HEK293 (cell line): ENCODE data around the gene SULT4A1.

Experiments
- GFI1B ChIP-seq: fragments of 450-650 bp; formaldehyde crosslinking; IDR thresholded peaks from 2 replicates; pipeline ENCODE4 v1.5.1; 2016; ENCODE audit warnings: missing biosample characterization, missing genetic modification characterization
- GLIS1 ChIP-seq: fragments of 450-650 bp; formaldehyde crosslinking; IDR thresholded peaks from 2 replicates; pipeline ENCODE4 v1.5.1; 2016; ENCODE audit warnings: missing biosample characterization, missing genetic modification characterization
- GLIS2 ChIP-seq: fragments of 450-650 bp; formaldehyde crosslinking; IDR thresholded peaks from 2 replicates; pipeline ENCODE4 v1.5.1; 2016; ENCODE audit warnings: missing biosample characterization, missing genetic modification characterization
- KLF10 ChIP-seq: fragments of 450-650 bp; IDR thresholded peaks from 2 replicates; pipeline ENCODE4 v1.5.1; 2018; ENCODE audit warnings: missing biosample characterization, mild to moderate bottlenecking, missing genetic modification characterization
- PRDM1 ChIP-seq: fragments of 450-650 bp; formaldehyde crosslinking; IDR thresholded peaks from 2 replicates; pipeline ENCODE4; 2016; ENCODE audit warnings: missing biosample characterization, missing genetic modification characterization
- SETDB1 ChIP-seq: IDR thresholded peaks from one replicate; pipeline ENCODE4 v1.6.1; 2017; ENCODE audit warnings: mild to moderate bottlenecking, low read length, moderate library complexity, mixed read lengths; ENCODE audit not compliant: insufficient read length
- ZNF112 ChIP-seq: fragments of 450-650 bp; formaldehyde crosslinking; IDR thresholded peaks from 2 replicates; pipeline ENCODE4 v1.5.0; 2017; ENCODE audit warnings: missing biosample characterization, missing genetic modification characterization
- ZNF175 ChIP-seq: fragments of 450-650 bp; formaldehyde crosslinking; IDR thresholded peaks from 2 replicates; pipeline ENCODE4 v1.5.1; 2016; ENCODE audit warnings: missing biosample characterization, missing genetic modification characterization
- ZNF426 ChIP-seq: fragments of 450-650 bp; formaldehyde crosslinking; IDR thresholded peaks from 2 replicates; pipeline ENCODE4 v1.5.1; 2017; ENCODE audit warnings: missing biosample characterization, missing genetic modification characterization, mild to moderate bottlenecking, inconsistent platforms, moderate library complexity
- ZNF623 ChIP-seq: fragments of 450-650 bp; formaldehyde crosslinking; IDR thresholded peaks from 2 replicates; pipeline ENCODE4 v1.5.1; 2016; ENCODE audit warnings: missing biosample characterization, missing genetic modification characterization
- ZNF670 ChIP-seq: fragments of 450-650 bp; formaldehyde crosslinking; IDR thresholded peaks from 2 replicates; pipeline ENCODE4 v1.5.1; 2016; ENCODE audit warnings: missing biosample characterization, missing genetic modification characterization, low read depth
- ZNF701 ChIP-seq: fragments of 450-650 bp; formaldehyde crosslinking; IDR thresholded peaks from 2 replicates; pipeline ENCODE4 v1.5.1; 2016; ENCODE audit warnings: missing biosample characterization, missing genetic modification characterization
- ZNF707 ChIP-seq: fragments of 450-650 bp; formaldehyde crosslinking; IDR thresholded peaks from 2 replicates; pipeline ENCODE4 v1.5.1; 2016; ENCODE audit warnings: missing biosample characterization, missing genetic modification characterization
- TF ChIP-seq, protein P1 (sequence below): fragments of 450-650 bp; formaldehyde crosslinking; IDR thresholded peaks from 2 replicates; pipeline ENCODE4 v1.5.1; 2016; ENCODE audit warnings: missing biosample characterization, missing genetic modification characterization
- TF ChIP-seq, protein P2 (sequence below): fragments of 450-650 bp; formaldehyde crosslinking; IDR thresholded peaks from 2 replicates; pipeline ENCODE4 v1.5.1; 2016; ENCODE audit warnings: missing biosample characterization, missing genetic modification characterization
- TF ChIP-seq, protein P3 (sequence below): fragments of 450-650 bp; formaldehyde crosslinking; IDR thresholded peaks from 2 replicates; pipeline ENCODE4 v1.5.1; 2017; ENCODE audit warnings: missing biosample characterization, missing genetic modification characterization
- TF ChIP-seq, protein P4 (sequence below): fragments of 450-650 bp; formaldehyde crosslinking; IDR thresholded peaks from 2 replicates; pipeline ENCODE4 v1.5.1; 2016; ENCODE audit warnings: missing biosample characterization, missing genetic modification characterization
- TF ChIP-seq, protein P5 (sequence below): fragments of 450-650 bp; formaldehyde crosslinking; IDR thresholded peaks from 2 replicates; pipeline ENCODE4 v1.5.1; 2016; ENCODE audit warnings: missing biosample characterization, missing genetic modification characterization
- TF ChIP-seq, protein P6 (sequence below): fragments of 450-650 bp; formaldehyde crosslinking; IDR thresholded peaks from 2 replicates; pipeline ENCODE4 v1.5.1; 2016; ENCODE audit warnings: missing biosample characterization, missing genetic modification characterization
- TF ChIP-seq, protein P7 (sequence below): fragments of 450-650 bp; formaldehyde crosslinking; IDR thresholded peaks from 2 replicates; pipeline ENCODE4 v1.5.1; 2016; ENCODE audit warnings: missing biosample characterization, missing genetic modification characterization
- TF ChIP-seq, protein P8 (sequence below): fragments of 450-650 bp; formaldehyde crosslinking; IDR thresholded peaks from 2 replicates; pipeline ENCODE4 v1.5.1; 2016; ENCODE audit warnings: missing biosample characterization, missing genetic modification characterization, borderline replicate concordance

Gene SULT4A1

DNA sequence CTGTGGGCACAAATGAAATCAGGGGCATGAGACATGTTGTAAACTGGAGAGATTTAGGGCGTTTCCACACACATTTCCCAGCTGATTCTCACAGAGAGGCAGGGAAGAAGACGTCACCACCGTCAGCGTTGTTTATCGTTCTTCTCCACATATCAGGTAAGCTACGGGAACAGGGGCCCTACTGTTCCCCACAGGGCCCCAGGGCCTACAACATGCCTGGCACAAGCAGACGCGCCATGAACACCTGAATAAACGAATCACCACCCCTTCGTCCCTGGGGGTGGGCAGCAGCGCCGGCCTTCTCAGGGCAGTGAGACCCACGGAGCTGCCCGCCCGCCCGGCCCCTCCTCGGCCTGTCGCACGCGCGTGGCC lies 50.5 kb downstream of the SULT4A1 start (continued):
- TF ChIP-seq, protein P1, sequence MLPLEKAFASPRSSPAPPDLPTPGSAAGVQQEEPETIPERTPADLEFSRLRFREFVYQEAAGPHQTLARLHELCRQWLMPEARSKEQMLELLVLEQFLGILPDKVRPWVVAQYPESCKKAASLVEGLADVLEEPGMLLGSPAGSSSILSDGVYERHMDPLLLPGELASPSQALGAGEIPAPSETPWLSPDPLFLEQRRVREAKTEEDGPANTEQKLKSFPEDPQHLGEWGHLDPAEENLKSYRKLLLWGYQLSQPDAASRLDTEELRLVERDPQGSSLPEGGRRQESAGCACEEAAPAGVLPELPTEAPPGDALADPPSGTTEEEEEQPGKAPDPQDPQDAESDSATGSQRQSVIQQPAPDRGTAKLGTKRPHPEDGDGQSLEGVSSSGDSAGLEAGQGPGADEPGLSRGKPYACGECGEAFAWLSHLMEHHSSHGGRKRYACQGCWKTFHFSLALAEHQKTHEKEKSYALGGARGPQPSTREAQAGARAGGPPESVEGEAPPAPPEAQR (tag by site-specific recombination), result no peak
- 0 out of 2 replicates have a peak, but pooled peaks have one; percentile 30 for TF ChIP-seq GLIS1
- TF ChIP-seq, protein P2, sequence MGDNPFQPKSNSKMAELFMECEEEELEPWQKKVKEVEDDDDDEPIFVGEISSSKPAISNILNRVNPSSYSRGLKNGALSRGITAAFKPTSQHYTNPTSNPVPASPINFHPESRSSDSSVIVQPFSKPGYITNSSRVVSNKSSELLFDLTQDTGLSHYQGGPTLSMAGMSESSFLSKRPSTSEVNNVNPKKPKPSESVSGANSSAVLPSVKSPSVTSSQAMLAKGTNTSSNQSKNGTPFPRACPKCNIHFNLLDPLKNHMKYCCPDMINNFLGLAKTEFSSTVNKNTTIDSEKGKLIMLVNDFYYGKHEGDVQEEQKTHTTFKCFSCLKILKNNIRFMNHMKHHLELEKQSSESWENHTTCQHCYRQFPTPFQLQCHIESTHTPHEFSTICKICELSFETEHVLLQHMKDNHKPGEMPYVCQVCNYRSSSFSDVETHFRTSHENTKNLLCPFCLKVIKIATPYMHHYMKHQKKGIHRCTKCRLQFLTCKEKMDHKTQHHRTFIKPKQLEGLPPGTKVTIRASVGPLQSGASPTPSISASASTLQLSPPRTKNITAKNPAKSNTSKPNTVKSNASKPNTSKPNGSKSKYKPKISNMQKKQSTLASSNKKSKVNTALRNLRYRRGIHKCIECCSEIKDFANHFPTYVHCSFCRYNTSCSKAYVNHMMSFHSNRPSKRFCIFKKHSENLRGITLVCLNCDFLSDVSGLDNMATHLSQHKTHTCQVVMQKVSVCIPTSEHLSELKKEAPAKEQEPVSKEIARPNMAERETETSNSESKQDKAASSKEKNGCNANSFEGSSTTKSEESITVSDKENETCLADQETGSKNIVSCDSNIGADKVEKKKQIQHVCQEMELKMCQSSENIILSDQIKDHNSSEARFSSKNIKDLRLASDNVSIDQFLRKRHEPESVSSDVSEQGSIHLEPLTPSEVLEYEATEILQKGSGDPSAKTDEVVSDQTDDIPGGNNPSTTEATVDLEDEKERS, result no peak
- no peak for TF ChIP-seq ZNF426
- no peak for TF ChIP-seq ZNF623
- TF ChIP-seq, protein P3, sequence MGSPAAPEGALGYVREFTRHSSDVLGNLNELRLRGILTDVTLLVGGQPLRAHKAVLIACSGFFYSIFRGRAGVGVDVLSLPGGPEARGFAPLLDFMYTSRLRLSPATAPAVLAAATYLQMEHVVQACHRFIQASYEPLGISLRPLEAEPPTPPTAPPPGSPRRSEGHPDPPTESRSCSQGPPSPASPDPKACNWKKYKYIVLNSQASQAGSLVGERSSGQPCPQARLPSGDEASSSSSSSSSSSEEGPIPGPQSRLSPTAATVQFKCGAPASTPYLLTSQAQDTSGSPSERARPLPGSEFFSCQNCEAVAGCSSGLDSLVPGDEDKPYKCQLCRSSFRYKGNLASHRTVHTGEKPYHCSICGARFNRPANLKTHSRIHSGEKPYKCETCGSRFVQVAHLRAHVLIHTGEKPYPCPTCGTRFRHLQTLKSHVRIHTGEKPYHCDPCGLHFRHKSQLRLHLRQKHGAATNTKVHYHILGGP (tag by site-specific recombination), result no peak
- no peak for TF ChIP-seq ZNF701
- TF ChIP-seq, protein P4, sequence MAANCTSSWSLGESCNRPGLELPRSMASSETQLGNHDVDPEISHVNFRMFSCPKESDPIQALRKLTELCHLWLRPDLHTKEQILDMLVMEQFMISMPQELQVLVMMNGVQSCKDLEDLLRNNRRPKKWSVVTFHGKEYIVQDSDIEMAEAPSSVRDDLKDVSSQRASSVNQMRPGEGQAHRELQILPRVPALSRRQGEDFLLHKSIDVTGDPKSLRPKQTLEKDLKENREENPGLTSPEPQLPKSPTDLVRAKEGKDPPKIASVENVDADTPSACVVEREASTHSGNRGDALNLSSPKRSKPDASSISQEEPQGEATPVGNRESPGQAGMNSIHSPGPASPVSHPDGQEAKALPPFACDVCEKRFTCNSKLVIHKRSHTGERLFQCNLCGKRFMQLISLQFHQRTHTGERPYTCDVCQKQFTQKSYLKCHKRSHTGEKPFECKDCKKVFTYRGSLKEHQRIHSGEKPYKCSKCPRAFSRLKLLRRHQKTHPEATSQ (tag by site-specific recombination), result no peak
- no peak for TF ChIP-seq ZNF112
- TF ChIP-seq, protein P5, sequence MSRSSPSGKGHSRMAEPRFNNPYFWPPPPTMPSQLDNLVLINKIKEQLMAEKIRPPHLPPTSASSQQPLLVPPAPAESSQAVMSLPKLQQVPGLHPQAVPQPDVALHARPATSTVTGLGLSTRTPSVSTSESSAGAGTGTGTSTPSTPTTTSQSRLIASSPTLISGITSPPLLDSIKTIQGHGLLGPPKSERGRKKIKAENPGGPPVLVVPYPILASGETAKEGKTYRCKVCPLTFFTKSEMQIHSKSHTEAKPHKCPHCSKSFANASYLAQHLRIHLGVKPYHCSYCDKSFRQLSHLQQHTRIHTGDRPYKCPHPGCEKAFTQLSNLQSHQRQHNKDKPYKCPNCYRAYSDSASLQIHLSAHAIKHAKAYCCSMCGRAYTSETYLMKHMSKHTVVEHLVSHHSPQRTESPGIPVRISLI (tag by site-specific recombination), result no peak
- no peak for TF ChIP-seq SETDB1
- TF ChIP-seq GFI1B (tag by site-specific recombination), result peak; percentile 72; the same call in 1 of the 2 replicates
- no peak for TF ChIP-seq PRDM1 (tag by site-specific recombination)
- no peak for TF ChIP-seq GLIS2 (tag by site-specific recombination)
- TF ChIP-seq ZNF707 (tag by site-specific recombination), result no peak
- TF ChIP-seq ZNF670, result no peak
- TF ChIP-seq, protein P6, sequence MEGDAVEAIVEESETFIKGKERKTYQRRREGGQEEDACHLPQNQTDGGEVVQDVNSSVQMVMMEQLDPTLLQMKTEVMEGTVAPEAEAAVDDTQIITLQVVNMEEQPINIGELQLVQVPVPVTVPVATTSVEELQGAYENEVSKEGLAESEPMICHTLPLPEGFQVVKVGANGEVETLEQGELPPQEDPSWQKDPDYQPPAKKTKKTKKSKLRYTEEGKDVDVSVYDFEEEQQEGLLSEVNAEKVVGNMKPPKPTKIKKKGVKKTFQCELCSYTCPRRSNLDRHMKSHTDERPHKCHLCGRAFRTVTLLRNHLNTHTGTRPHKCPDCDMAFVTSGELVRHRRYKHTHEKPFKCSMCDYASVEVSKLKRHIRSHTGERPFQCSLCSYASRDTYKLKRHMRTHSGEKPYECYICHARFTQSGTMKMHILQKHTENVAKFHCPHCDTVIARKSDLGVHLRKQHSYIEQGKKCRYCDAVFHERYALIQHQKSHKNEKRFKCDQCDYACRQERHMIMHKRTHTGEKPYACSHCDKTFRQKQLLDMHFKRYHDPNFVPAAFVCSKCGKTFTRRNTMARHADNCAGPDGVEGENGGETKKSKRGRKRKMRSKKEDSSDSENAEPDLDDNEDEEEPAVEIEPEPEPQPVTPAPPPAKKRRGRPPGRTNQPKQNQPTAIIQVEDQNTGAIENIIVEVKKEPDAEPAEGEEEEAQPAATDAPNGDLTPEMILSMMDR, result no peak
- TF ChIP-seq ZNF175 (tag by site-specific recombination), result no peak
- TF ChIP-seq, protein P7, sequence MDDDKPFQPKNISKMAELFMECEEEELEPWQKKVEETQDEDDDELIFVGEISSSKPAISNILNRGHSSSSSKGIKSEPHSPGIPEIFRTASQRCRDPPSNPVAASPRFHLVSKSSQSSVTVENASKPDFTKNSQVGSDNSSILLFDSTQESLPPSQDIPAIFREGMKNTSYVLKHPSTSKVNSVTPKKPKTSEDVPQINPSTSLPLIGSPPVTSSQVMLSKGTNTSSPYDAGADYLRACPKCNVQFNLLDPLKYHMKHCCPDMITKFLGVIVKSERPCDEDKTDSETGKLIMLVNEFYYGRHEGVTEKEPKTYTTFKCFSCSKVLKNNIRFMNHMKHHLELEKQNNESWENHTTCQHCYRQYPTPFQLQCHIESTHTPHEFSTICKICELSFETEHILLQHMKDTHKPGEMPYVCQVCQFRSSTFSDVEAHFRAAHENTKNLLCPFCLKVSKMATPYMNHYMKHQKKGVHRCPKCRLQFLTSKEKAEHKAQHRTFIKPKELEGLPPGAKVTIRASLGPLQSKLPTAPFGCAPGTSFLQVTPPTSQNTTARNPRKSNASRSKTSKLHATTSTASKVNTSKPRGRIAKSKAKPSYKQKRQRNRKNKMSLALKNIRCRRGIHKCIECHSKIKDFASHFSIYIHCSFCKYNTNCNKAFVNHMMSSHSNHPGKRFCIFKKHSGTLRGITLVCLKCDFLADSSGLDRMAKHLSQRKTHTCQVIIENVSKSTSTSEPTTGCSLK (tag by site-specific recombination), result no peak
- no peak for TF ChIP-seq KLF10
- TF ChIP-seq, protein P8, sequence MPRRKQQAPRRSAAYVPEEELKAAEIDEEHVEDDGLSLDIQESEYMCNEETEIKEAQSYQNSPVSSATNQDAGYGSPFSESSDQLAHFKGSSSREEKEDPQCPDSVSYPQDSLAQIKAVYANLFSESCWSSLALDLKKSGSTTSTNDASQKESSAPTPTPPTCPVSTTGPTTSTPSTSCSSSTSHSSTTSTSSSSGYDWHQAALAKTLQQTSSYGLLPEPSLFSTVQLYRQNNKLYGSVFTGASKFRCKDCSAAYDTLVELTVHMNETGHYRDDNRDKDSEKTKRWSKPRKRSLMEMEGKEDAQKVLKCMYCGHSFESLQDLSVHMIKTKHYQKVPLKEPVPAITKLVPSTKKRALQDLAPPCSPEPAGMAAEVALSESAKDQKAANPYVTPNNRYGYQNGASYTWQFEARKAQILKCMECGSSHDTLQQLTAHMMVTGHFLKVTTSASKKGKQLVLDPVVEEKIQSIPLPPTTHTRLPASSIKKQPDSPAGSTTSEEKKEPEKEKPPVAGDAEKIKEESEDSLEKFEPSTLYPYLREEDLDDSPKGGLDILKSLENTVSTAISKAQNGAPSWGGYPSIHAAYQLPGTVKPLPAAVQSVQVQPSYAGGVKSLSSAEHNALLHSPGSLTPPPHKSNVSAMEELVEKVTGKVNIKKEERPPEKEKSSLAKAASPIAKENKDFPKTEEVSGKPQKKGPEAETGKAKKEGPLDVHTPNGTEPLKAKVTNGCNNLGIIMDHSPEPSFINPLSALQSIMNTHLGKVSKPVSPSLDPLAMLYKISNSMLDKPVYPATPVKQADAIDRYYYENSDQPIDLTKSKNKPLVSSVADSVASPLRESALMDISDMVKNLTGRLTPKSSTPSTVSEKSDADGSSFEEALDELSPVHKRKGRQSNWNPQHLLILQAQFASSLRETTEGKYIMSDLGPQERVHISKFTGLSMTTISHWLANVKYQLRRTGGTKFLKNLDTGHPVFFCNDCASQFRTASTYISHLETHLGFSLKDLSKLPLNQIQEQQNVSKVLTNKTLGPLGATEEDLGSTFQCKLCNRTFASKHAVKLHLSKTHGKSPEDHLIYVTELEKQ (tag by site-specific recombination), result no peak
